Measurements from ENCODE around the gene FMN2. TPM values are rescaled to one million over a fixed set of nuclear protein-coding genes. Genes with fewer than 3 reads are reported as not detected.

Gene FMN2
- total and polyA plus RNA-seq, 9 donors, result 0.60 to 10.1 (median 2.5) TPM

GRCh38 chr1:240148333-240148732 is 56.6 kb downstream of the FMN2 start:
- no peak for DNase-seq
- no peaks in the 10 kb centered on the region for H3K36me3 ChIP-seq
- intact Hi-C loops (cut with DNase I), result no loop called here
- H3K9me3 ChIP-seq, result no peaks in the 10 kb centered on the region
- no peak overlapping the region for H3K27ac ChIP-seq
- H3K27me3 ChIP-seq, result no peaks in the 10 kb centered on the region
- no peak for TF ChIP-seq EP300 (IDR thresholded peaks at IDR 0.05)
- no peak for TF ChIP-seq CTCF (IDR thresholded peaks at IDR 0.05)
- no peak for TF ChIP-seq POLR2A (IDR thresholded peaks at IDR 0.05)
- H3K4me1 ChIP-seq (ENCODE audit: insufficient read depth), result no peaks in the 10 kb centered on the region
- 94 to 100% (median 97%) methylated on average over 2 of the region's 2 CpGs for WGBS, 3 donors
- no peak overlapping the region for H3K4me3 ChIP-seq

DNA sequence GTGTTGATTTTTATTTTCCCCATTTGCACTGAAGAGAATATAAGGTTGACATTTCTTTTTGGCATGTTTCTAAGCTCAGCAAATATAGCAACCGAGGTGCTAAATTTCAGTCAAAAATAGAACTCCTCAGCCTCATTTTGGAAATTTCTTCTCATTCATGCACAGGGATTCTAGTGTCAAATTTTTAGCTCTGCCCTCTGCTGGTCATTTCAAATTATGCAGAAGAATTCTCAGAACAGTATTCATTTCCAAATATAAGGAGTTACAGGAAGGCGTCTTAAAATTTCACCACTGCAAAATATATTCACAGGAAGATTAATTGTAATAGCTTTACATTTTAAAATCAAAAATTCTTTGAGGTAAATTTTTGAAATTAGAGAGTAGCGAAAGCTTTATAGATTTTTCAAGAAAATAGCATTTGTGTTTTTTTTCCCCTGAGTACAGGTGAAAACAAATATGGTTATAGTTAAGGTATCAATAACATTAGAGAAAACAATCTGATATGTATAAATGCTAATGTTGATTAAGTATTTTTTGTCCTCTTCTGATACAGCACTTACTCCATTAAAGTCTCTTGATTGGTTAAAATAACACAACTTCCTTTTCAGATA is 57.9 kb downstream of the FMN2 start:
- H3K27ac ChIP-seq, result no peak overlapping the region
- 32 to 53% (median 36%) methylated on average over 3 of the region's 3 CpGs for WGBS, 3 donors
- intact Hi-C loops (cut with DNase I), result loop anchor here in 2 of 4 donors (10.0 kb wide), 1 partner anchor 125 kb away; no protein-coding TSS in a partner anchor
- no peaks in the 10 kb centered on the region for H3K27me3 ChIP-seq
- no peaks in the 10 kb centered on the region for H3K4me1 ChIP-seq (ENCODE audit: insufficient read depth)
- no peaks in the 10 kb centered on the region for H3K36me3 ChIP-seq
- H3K4me3 ChIP-seq, result no peak overlapping the region
- TF ChIP-seq POLR2A (IDR thresholded peaks at IDR 0.05) (no peak), EP300 (IDR thresholded peaks at IDR 0.05) (no peak), CTCF (IDR thresholded peaks at IDR 0.05) (peak in 1 of 3 donors; percentile 33)
- DNase-seq, result no peak
- no peaks in the 10 kb centered on the region for H3K9me3 ChIP-seq

GRCh38 chr1:240151136-240151735 is 59.6 kb downstream of the FMN2 start:
- intact Hi-C loops (cut with DNase I), result loop anchor here in 2 of 4 donors (10.0 kb wide), 1 partner anchor 126 kb away; no protein-coding TSS in a partner anchor
- no peaks in the 10 kb centered on the region for H3K4me1 ChIP-seq (ENCODE audit: insufficient read depth)
- no peak for DNase-seq
- H3K27ac ChIP-seq, result no peak overlapping the region
- no peaks in the 10 kb centered on the region for H3K27me3 ChIP-seq
- no peaks in the 10 kb centered on the region for H3K9me3 ChIP-seq
- TF ChIP-seq CTCF (IDR thresholded peaks at IDR 0.05), result no peak
- TF ChIP-seq EP300 (IDR thresholded peaks at IDR 0.05), result no peak
- no peak for TF ChIP-seq POLR2A (IDR thresholded peaks at IDR 0.05)
- no peaks in the 10 kb centered on the region for H3K36me3 ChIP-seq
- 91 to 95% (median 92%) methylated on average over 7 of the region's 7 CpGs for WGBS, 3 donors
- H3K4me3 ChIP-seq, result no peak overlapping the region

DNA sequence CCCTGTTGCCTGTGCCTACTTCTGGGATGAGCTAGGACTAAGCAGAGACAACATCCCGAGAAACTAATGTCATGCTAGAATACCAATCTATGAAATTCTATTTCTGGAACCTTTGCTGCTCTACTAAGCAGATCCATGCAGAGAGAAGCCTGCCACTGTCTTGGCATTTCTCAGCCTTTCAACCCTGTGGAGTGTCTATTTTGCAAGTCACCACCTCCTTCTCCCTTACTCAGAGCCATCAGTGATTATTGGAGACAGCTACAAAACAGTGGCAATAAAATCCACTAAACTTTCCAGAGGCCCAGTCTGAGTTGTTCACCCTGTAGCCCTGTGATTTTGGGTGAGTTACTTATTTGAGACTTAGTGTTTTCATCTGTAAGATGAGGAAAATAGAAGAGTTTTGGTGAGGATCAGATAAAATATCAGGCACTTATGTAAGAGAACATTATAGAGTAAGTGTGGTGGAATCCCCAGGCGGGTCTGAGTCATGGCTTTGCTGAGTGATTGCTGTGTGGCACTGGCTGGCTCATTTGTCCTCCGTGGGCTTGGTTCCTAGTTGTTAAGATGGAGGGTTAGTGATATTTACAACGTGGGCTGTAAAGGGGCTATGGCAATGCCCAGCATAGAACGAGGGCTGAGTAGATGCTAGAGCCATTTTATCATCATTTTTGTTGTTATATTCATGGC is 61.1 kb downstream of the FMN2 start:
- Histone ChIP-seq H3K36me3 (no peaks in the 10 kb centered on the region), H3K4me1 (ENCODE audit: insufficient read depth) (no peaks in the 10 kb centered on the region), H3K4me3 (no peak overlapping the region), H3K27ac (no peak overlapping the region), H3K9me3 (no peaks in the 10 kb centered on the region), H3K27me3 (no peaks in the 10 kb centered on the region)
- no peak for DNase-seq
- intact Hi-C loops (cut with DNase I), result loop anchor here in 2 of 4 donors (10.0 kb wide), 1 partner anchor 128 kb away; no protein-coding TSS in a partner anchor
- TF ChIP-seq EP300 (IDR thresholded peaks at IDR 0.05) (no peak), POLR2A (IDR thresholded peaks at IDR 0.05) (no peak), CTCF (IDR thresholded peaks at IDR 0.05) (no peak)
- 72 to 94% (median 80%) methylated on average over 5 of the region's 5 CpGs for WGBS, 3 donors
